ENCODE results near the gene TTLL4.

The TTLL4 gene

GRCh38 chr2:218792433-218792832, 81.8 kb downstream of the TTLL4 start:
- DNase-seq = no peak

- DNase-seq = no peak
Observed at GRCh38 chr2:218796691-218797090, 86.1 kb downstream of the TTLL4 start.

- no peak for DNase-seq
Observed at GRCh38 chr2:218798767-218799504, 88.3 kb downstream of the TTLL4 start.

- DNase-seq = no peak
Observed at GRCh38 chr2:218799990-218800389, 89.4 kb downstream of the TTLL4 start.

- DNase-seq = no peak
Observed at GRCh38 chr2:218802386-218802994, 91.9 kb downstream of the TTLL4 start.

GRCh38 chr2:218804817-218805216, 94.2 kb downstream of the TTLL4 start:
- no peak for DNase-seq
